ENCODE data around the gene LTBP1.
"Not testable (repeated sequence)": the region's sequence is repeated elsewhere in the genome, so short reads cannot be mapped to it uniquely, and the experiment has no call there.

The LTBP1 gene

GRCh38 chr2:33363325-33364298 is 416.9 kb downstream of the LTBP1 start:
- DNase-seq, result peak; percentile 74

DNA sequence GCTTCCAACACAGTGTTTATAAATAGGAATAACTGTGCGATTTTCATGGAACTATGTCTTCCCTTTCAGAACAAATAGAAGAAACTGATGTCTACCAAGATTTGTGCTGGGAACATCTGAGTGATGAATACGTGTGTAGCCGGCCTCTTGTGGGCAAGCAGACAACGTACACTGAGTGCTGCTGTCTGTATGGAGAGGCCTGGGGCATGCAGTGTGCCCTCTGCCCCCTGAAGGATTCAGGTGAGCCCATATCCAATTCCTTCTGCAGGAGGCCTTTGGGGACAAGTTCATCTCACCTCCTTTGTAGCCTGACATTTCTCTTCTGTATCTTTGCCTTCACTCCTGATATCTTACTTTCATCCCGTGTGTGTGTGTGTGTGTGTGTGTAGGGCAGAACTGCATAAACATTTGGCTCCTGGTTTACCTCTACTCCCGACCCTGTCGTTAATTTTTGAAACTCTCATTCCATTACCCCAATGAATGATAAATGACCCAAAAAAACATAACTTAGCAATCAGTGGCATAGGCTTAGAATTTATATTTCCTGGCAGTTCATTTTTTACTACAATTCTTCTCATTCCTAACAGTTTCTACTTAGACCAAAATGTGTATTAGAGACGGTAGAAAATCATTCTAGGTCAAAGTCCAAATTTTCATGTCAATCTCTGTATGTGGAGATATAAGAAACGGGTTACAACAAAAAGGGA is 418.7 kb downstream of the LTBP1 start:
- DNase-seq, result no peak

DNA sequence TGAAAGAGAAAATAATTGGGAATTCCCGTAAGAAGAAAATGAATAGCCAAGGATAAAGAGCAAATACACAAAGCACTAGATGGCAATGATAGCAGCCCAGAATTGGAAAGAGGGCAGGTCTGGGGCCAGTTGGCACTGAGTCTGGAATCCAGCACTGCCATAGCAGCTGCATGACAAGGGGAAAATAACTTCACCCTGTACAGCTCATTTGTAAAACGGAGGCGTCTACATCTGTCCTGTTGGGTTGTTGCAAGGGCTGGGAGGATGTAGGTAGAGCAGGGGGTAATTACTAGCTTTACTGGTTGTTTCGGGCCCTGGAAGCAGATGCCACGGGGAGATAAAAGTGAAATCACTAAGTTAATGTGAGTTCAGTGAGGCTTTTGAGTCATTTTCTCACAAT is 419.7 kb downstream of the LTBP1 start:
- no peak for DNase-seq

GRCh38 chr2:33368524-33368923 is 421.8 kb downstream of the LTBP1 start:
- DNase-seq, result not testable (repeated sequence)

- DNase-seq, result no peak
These were observed 422.4 kb downstream of the LTBP1 start for GRCh38 chr2:33369191-33369590.

DNA sequence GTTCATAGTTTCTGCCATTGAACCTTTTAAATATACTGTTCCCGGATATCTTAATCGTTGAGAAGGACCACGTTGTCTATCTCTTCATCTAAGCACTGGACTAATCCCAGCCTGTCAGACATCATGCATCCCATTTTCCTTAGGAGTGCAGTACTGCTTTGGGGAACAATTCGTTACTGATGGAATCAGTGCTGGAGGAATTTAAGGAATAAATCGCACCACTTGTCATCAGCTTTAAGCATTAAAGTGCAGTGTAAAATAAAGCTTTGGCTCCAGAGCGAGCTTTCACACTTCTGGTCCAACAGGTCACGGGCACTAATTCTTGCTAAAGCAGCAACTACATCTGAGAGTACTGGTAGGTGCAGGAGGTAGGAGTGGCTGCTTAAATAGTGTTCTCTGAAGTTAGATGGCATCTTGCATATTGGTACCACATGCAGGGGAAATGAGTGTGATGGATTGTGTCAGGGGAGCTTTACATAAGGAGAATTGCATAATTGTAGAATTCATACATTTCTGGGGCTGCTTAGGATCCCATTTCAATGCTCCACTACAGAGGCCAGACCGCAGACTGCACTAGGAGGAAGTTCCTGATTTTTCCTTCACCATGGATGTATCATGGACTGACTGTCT is 424.0 kb downstream of the LTBP1 start:
- DNase-seq, result no peak

DNA sequence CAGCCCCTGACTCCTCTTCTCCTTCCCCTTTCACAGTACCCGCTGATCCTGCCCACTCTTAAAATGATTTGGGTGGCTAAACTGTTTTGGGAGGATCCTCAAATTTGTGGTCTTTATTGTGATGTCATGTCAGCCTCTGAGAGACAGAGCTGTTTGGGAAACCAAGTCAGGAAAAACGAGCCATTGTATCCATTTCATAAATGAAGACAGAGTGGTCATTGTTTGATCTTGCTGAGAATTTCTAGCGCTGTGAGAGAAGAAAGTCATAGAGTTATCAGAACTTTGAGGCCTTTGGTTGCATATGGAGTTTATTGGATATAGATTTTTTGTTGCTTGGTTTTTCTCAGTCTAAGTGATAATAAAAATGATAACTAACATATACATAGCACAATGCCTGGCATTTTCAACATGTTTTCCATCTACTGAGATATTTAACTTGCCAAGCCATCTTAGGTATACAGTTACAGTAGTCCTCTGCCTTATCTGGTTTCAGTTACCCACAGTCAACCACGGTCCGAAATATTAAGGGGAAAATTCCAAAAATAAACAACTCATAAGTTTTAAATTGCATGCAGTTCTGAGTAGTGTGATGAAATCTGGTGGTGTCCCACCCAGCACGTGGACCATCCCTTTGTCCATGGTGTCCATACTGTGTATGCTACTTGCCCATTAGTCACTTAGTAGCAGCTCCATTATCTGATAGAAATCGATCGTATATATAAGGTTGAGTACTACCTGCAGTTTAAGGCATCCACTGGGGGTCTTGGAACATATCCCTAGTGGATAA is 424.7 kb downstream of the LTBP1 start:
- no peak for DNase-seq

GRCh38 chr2:33372940-33373553 is 426.3 kb downstream of the LTBP1 start:
- no peak for DNase-seq

DNA sequence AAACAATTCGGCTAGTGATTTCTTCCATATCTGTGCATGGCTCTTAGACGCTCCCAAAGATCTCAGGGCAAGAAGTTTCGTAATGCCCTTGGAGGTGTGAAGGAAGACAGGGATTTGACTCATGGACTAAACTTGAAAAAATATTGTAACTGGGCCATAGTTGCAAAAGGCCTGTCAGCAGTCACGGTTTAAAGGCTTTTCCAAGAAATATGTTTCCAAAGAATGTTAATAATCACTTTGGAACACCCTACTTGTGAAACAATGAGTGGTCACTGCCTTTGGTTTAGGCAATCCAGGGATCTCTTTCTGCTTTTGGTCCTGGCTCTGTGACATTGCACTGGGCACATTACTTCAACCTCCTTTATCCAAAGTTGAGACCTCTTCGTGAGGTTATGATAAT is 427.2 kb downstream of the LTBP1 start:
- DNase-seq, result peak; percentile 45

DNA sequence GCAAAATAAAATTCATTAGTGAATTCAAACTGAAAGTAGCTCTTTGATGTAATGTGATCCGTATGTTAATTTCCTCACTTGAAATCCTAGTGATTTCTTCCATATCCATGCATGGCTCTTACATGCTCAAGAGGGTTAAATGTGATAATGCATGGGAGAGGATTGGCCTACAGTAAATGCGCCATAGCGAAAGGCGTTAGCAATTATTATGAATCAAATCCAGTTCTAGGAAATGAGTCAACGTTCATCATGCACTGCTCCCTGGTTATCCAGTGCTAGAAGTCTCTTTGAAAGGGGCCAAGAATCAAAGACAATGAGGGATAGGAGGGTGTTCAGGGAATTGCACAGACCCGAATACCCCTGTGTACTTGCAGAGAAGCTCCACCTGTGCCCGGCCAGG is 428.3 kb downstream of the LTBP1 start:
- DNase-seq, result no peak

DNA sequence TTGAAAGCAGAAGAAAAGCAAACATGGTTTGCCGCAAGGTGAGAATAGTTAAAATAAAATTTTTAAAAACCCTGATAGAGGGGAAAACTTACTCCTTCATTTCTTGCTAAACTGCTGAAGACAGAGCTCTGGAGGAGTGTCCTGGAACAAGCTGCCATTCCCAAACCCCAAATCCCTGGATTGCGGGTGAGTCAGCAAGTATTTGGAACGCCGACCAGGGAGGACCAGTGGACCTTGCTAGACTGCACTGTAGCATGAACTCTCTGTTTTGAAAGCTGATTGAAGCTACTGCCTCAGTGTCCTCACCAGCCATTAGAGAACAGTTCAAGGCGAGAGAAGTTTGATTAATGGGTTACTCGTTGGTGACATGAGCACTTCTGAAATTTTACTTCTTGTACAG is 430.3 kb downstream of the LTBP1 start:
- DNase-seq, result peak; percentile 38

DNA sequence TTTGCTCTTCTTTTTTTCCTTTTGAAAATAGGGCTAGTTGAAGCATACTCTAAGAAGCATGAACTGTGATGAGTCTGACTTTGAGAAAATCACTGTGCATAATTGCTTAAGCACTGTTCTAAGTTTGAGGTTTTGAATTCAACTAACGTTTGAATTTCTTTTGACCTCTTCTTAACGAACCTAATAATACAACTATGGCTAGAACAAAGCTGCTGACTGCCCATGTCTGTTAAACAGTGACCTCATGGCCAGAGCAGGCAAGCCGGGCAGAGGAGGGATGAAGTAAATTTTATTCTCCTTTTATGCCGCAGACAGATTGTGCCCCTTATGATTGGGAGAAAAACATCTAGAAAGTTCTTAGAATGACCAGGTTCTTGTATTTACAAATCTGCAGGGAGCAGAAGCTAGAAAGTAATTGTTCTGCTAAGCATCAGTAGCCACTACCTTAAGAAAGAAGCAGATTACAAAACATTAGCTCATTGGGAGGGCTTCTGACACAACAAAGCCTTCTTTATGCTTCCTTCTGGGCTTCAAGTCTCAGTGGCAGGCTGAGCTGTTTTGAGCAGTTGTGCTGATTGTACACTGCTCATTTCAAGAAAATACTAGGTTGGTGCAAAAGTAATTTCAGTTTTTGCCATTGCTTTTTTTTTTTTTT is 431.9 kb downstream of the LTBP1 start:
- no peak for DNase-seq

DNA sequence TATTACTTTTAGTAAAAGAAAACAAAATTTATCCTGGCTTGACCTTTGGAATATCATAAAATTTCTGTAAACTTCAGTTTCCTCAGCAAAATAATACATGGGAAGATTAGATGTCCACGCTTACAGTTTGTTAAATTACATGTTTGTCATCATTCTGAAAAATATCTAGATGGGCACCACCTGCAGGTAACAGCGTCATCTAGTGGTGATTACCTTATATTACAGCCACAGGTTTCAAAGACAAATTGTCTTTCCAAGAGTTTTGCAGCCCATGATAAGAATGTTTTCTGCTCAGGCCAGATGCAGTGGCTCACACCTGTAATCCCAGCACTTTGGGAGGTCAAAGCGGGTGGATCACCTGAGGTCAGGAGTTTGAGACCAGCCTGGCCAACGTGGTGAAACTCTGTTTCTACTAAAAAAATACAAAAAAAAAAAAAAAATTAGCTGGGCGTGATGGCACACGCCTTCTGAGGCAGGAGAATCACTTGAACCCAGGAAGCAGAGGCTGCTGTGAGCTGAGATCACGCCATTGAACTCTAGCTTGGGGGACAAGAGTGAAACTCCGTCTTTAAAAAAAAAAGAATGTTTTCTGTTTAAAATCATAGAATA is 433.4 kb downstream of the LTBP1 start:
- DNase-seq, result no peak

- no peak for DNase-seq
These were observed 434.0 kb downstream of the LTBP1 start for GRCh38 chr2:33380719-33381118.

GRCh38 chr2:33381301-33381858 is 434.6 kb downstream of the LTBP1 start:
- no peak for DNase-seq

DNA sequence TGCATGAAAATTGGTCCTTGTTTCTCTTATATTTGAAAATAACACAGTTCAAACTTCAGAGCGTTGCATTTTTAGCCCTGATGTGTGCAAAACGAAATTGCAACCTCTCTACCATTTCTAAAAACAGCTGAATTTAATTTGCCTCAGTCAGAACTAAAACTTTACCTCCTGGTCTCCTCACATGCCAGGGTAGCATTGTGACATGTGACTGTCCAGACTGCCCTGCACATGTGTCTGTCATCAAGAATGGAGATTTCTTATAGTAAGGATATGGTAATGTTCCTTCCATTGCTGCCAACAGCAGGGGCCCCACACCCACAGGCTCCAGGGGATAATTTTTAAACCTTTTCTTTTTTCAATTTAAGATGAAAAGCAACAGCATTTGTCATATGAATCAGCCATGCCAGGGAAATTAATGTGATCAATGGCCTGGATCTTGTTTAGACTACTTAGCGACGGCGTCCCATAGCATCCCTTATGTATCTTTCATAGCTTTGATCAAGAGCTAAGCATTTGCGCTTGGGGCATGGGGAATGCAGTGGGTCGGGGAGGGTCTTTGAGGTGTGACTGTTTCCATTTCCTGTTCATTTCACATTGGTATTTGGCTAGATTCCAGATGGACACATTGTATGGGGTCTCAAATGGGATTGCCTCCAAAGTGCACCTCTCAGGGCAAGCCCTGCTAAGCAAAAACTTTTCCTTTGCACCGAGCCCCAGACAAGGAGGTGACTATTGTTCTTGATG is 437.3 kb downstream of the LTBP1 start:
- DNase-seq, result no peak

- DNase-seq, result no peak
These were observed 437.8 kb downstream of the LTBP1 start for GRCh38 chr2:33384599-33384961.

DNA sequence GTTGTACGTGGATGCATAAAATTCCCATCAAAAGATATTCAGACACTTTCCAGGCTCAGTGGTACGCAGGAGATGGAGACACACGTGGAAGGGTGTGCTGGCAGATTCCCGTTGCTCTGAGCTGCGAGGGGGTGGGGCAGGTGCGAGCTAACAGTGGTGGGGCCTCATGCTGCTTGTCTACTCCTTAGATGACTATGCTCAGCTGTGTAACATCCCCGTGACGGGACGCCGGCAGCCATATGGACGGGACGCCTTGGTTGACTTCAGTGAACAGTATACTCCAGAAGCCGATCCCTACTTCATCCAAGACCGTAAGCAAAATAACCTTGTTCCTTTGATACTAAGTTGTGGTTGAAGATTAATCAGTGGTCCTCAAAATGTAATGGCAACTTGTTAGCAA is 442.2 kb downstream of the LTBP1 start:
- no peak for DNase-seq

GRCh38 chr2:33389695-33390094 is 442.9 kb downstream of the LTBP1 start:
- DNase-seq, result not testable (repeated sequence)

- DNase-seq, result no peak
These were observed 444.9 kb downstream of the LTBP1 start for GRCh38 chr2:33391529-33392255.
